HG02840 (cell line): Measurements from ENCODE around the gene EXOC1L.

Experiments used
- ATAC-seq: cut with Tn5 transposase; IDR thresholded peaks from one replicate; pipeline ENCODE4 v1.9.1; 2021; ENCODE audit warnings: mild to moderate bottlenecking, moderate library complexity, moderate number of reproducible peaks; ENCODE audit not compliant: unreplicated experiment, low FRiP score

The EXOC1L gene

DNA sequence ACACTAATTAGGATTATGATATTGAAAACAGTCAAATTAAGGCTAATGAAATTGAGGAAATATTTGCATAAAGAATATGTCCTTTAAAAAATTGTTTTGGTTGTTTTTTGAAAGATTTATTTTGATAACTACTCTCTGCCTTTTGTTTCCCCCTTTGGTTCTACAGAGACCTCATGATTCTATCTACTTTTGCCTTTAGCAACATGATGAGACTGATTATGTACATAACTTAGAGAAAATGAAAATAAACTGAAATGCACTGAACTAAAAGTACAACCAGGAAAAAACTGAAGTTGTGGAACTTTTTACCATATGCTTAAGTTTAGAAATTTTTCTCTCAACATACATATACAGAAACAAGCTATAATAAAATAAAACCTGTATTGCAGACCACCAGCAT, 55.2 kb downstream of the EXOC1L start:
- ATAC-seq, result no peak

DNA sequence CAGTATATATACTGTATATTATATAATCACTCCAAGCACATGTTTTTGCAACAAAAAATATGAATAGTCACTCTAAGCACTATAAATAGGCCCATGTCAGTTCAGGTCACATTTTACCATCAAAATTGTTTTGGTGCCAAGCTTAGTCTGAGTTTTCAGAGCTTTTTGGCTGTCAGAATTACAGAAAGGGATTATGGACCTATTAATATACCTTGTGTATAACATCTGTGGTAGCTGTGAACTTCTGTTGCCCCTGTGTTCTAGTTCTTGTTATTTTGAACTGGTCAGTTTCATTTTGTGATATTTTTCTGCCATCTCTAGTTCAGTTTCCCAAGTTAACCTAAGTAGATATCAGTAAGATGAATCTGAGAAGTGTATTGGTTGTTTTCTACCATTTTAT, 56.8 kb downstream of the EXOC1L start:
- ATAC-seq, result no peak

DNA sequence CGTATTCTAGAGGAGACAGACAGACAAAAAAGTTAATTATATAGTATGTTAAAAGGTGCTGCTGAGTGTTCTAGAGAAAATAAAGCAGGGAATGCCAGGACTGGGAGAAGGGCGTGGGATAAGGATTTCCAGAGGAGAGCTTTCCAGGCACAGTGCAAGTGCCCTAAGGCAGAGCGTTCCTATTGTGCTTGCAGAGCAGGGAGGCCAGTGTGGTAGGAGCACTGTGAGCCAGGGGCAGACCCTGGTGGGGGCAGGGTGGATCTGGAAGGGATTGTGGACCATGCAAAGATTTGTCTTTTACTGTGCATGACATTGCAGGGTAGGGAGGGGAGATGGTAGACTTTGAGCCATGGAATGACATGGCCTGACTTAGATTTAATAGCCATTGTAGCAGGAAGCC, 59.6 kb downstream of the EXOC1L start:
- no peak for ATAC-seq

DNA sequence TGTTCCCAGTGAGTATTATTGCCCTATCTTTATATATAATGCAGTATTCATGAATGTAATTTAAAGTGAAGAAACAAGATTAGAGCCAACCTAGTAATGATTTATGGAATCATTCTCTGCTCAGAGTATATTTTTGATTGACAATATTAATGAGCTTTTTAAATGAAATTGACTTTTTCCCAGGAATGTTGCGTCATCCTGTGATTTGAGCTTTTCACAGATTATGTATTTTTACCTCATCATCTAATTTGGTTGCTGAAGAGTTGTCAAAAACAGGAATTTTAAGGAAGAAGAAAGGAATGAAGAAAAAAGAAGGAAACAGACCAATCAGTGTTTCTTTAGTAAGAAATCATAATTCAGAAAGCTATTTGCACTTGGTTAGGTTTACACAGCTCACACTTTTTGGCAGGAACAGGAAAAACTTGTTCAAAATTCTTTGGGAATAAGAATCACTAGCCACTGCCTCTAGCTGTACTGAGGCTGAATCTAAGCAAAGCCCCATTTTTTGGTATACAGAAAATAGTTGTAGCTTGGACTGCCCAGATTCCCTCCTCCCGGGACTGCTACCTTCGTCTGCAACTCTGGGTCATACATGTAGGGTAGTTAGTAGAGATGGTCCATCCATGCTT, 61.2 kb downstream of the EXOC1L start:
- ATAC-seq, result no peak

GRCh38 chr4:55884093-55884850, 64.7 kb downstream of the EXOC1L start:
- ATAC-seq, result no peak

GRCh38 chr4:55884851-55885219, 65.2 kb downstream of the EXOC1L start:
- no peak for ATAC-seq
